ENCODE results near the gene NOTCH2.
A peak's percentile ranks its signal among the peaks of the same experiment; 100 is the strongest.

Gene NOTCH2

GRCh38 chr1:119971710-119972570 is 97.5 kb downstream of the NOTCH2 start:
- DNase-seq: no peak

- no peak for DNase-seq
These were observed 100.9 kb downstream of the NOTCH2 start for GRCh38 chr1:119968601-119969000.

- peak; percentile 1 for DNase-seq
These were observed 101.4 kb downstream of the NOTCH2 start for GRCh38 chr1:119968068-119968492.

- no peak for DNase-seq
These were observed 102.8 kb downstream of the NOTCH2 start for GRCh38 chr1:119966681-119967080.

- no peak for DNase-seq
These were observed 103.4 kb downstream of the NOTCH2 start for GRCh38 chr1:119966020-119966419.

- no peak for DNase-seq
These were observed 104.6 kb downstream of the NOTCH2 start for GRCh38 chr1:119964673-119965363.

- DNase-seq: no peak
These were observed 107.0 kb downstream of the NOTCH2 start for GRCh38 chr1:119962296-119962968.

- DNase-seq: no peak
These were observed 109.0 kb downstream of the NOTCH2 start for GRCh38 chr1:119960501-119960900.

- DNase-seq: no peak
These were observed 109.9 kb downstream of the NOTCH2 start for GRCh38 chr1:119959268-119960220.

- no peak for DNase-seq
These were observed 111.2 kb downstream of the NOTCH2 start for GRCh38 chr1:119958223-119958622.

- no peak for DNase-seq
These were observed 113.2 kb downstream of the NOTCH2 start for GRCh38 chr1:119956306-119956705.

- DNase-seq: no peak
These were observed 114.7 kb downstream of the NOTCH2 start for GRCh38 chr1:119954476-119955422.

- DNase-seq: no peak
These were observed 116.0 kb downstream of the NOTCH2 start for GRCh38 chr1:119953266-119953998.

GRCh38 chr1:119952496-119952895 is 117.0 kb downstream of the NOTCH2 start:
- DNase-seq: no peak

GRCh38 chr1:119948342-119949214 is 120.9 kb downstream of the NOTCH2 start:
- DNase-seq: peak; percentile 33

- DNase-seq: no peak
These were observed 122.0 kb downstream of the NOTCH2 start for GRCh38 chr1:119947468-119947867.

- no peak for DNase-seq
These were observed 122.7 kb downstream of the NOTCH2 start for GRCh38 chr1:119946724-119947123.

GRCh38 chr1:119943216-119943615 is 126.2 kb downstream of the NOTCH2 start:
- no peak for DNase-seq

GRCh38 chr1:119941392-119941791 is 128.1 kb downstream of the NOTCH2 start:
- DNase-seq: no peak

Data from NCI-H2171 treated with DMSO at 0.1 percent for 48 hours (cell line).